Right ventricle myocardium inferior (tissue), 1 donor: ENCODE data around the gene TMEM165. TPM values are rescaled to one million over a fixed set of nuclear protein-coding genes. Genes with fewer than 3 reads are reported as not detected.
"Not testable (repeated sequence)": the region's sequence is repeated elsewhere in the genome, so short reads cannot be mapped to it uniquely, and the experiment has no call there.

Source experiments
- ATAC-seq: fragments of 200-7000 bp; cut with Tn5 transposase; one replicate; pipeline ENCODE4 v1.9.1; 2020; ENCODE audit warnings: mild to moderate bottlenecking, moderate library complexity
- DNase-seq: peaks from one replicate; pipeline ENCODE4 v3.0.0; 2021; ENCODE audit errors: missing footprints
- intact Hi-C: fragments of 100-400 bp; cut with DNase I; formaldehyde crosslinking; loops from one replicate; pipeline ENCODE4 v1.11.0; 2022
- long read RNA-seq: library from polyadenylated mRNA; unstranded; transcript quantifications from one replicate; pipeline ENCODE4 v2.0.0, GENCODE V29; 2021
- total RNA-seq: library from RNA; stranded (reverse); fragmentation: NEBNext Ultra II Directional; extraction: Animal tissue kit (Norgen Biotek cat#: 25700); gene quantifications from one replicate; pipeline ENCODE4 v1.2.1, GENCODE V29; 2021
- donor health status: DM: no; HTN: yes; CAD: no; lungs with severe emphysema.

TMEM165 gene
- 38.3 TPM for total RNA-seq
- long read RNA-seq, transcript TMEM165-201 (6 exons, 1,928 nt): major isoform, 31 of 31 reads
- long read RNA-seq, partial matches to known transcripts: 0 of 31 reads
- long read RNA-seq, other reads (novel, unspliced or antisense): 0 of 31 reads

GRCh38 chr4:55395529-55396307 is at the start of gene TMEM165:
TMEM165 (plus strand) TSS chr4:55395957; CDS start chr4:55396190, 233 bp downstream.
- ATAC-seq (peak; percentile 98), DNase-seq (peak; percentile 96)
- intact Hi-C loops: loop anchor here (1.0 to 5.0 kb wide), 3 partner anchors 48 to 457 kb away; partner anchors contain the start of genes CLOCK and EXOC1

- ATAC-seq: peak; percentile 98
- DNase-seq: peak; percentile 93
- intact Hi-C loops: loop anchor here (5.0 to 10.0 kb wide), 2 partner anchors 201 to 389 kb away; partner anchors contain the start of gene CLOCK
These were observed 49.5 kb upstream of the TMEM165 start, which contains the start of gene SRD5A3 for GRCh38 chr4:55345980-55346850. SRD5A3 (plus strand) TSS chr4:55346242; CDS start chr4:55346337, 95 bp downstream.

DNA sequence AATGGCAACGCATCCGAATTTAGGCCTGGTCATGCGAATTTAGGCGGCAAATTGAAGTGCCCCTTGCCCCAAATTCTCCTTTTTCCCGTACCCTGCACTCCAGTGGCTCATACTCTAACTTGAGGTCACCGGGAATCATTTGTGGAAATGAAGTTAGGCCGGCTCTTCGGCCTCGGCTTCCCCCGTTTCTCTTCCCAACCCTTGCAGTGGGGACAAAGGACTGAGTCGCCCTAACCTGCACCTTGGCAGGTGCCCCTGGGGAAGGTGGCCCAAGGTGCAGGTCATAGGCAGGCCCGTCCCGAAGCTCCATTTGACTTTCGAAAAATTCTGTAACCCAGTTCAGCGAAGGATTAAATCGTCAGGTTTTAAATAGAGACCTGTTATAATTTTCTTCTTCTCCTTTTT is 48.9 kb upstream of the TMEM165 start:
- intact Hi-C loops: loop anchor here (1.0 to 10.0 kb wide), 3 partner anchors 49 to 388 kb away; partner anchors contain the start of gene CLOCK
- DNase-seq: no peak
- ATAC-seq: no peak

DNA sequence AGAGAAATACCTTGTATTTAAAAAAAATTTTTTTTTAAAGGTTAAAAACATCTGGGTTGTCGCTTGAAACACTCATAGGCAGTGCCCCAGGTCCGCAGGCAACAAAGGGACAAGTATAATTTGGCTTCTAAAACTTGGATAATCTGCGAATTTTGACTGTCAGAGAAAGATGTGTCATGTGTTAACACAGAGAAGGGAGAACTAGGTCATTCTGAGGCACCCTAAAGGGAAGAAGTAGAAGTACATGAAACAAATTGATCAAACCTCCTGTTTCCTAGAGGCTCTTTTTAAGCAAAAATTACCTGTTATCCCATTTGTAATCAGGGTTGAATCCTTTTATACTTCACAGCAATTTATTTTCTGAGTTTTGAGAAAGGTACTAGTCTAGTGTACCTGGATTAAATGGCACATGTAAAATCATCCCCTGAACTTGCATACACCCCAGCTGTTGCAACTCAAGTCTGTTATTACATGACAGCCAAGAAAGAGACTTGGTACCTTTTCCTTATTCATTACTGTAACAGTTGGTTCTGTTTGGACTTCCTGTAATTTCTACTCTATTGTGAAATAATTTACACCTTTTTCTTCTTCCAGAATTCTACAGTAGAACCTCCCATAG is 48.0 kb upstream of the TMEM165 start:
- intact Hi-C loops: loop anchor here (1.0 to 10.0 kb wide), 3 partner anchors 49 to 387 kb away; partner anchors contain the start of gene CLOCK

GRCh38 chr4:55348466-55348865 is 47.3 kb upstream of the TMEM165 start:
- no peak for DNase-seq
- intact Hi-C loops: loop anchor here (5.0 to 10.0 kb wide), 2 partner anchors 199 to 386 kb away; partner anchors contain the start of gene CLOCK
- ATAC-seq: no peak

More for the DNA sequence above, 48.0 kb upstream of the TMEM165 start:
- DNase-seq: no peak
- ATAC-seq: no peak

- ATAC-seq, DNase-seq, intact Hi-C loops: not testable (repeated sequence)
These were observed 44.9 kb upstream of the TMEM165 start for GRCh38 chr4:55350870-55351269.

DNA sequence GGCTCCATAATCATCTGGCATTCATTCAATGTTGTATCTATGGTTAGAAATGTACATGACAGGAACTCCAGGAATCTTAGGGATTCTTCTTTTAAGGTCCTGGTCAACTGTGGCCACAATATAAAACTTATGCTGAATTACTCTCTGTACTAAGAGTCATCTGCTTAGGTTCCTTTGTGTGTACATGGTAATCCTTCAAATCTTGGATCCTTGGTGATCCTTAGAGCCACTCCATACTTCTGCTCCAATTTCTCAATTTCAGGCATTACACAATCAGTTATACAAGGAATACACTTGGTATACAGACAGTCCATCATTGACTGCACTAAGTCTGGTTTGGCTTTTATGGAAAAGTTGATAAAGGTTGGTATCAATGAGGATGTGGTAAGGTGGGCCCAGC is 43.9 kb upstream of the TMEM165 start:
- no peak for DNase-seq
- no peak for ATAC-seq
- intact Hi-C loops: no loop called here

- ATAC-seq: no peak
- intact Hi-C loops: no loop called here
These were observed 43.0 kb upstream of the TMEM165 start for GRCh38 chr4:55352726-55353125.

GRCh38 chr4:55353228-55353747 is 42.5 kb upstream of the TMEM165 start:
- ATAC-seq, DNase-seq, intact Hi-C loops: not testable (repeated sequence)

More at GRCh38 chr4:55352726-55353125, 43.0 kb upstream of the TMEM165 start:
- DNase-seq: no peak

DNA sequence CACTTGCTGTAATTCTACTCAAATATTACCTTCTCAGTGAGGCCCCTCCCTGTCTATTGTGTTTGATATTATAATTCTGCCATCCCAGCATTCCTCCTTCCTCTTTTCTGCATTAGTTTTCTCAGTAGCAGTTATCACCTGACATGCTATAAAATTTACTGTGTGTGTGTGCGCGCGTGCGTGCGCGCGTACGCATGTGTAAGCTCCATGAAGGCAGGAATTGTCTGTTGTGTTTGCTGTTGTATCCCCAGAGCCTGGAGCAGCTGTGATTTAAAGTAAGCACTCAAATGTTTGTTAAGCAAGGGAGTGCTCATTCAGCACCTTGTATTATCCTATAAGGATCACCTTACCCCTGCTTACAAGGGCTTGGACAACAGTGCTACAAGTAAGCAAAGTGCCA is 41.1 kb upstream of the TMEM165 start:
- intact Hi-C loops: no loop called here
- ATAC-seq: no peak

DNA sequence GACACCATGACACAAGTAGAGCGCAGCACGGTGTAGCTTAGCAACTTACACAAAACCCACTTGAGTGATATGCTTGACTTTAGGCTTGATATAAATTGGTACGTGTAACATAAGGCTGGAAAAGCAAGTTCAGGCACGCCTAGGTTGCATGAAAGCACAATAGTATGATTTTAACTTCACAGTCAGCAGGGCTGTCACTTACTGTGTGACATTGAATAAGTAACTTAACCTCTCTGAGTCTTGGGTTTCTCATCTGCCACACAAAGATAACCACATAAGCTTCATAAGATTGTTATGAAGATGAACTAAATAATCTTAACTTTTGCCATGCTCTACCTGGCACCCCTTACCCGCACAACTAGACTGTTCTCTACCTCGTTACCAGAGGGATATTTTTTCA is 40.2 kb upstream of the TMEM165 start:
- intact Hi-C loops: no loop called here
- DNase-seq (no peak), ATAC-seq (no peak)

More for the DNA sequence above, 41.1 kb upstream of the TMEM165 start:
- no peak for DNase-seq

- ATAC-seq: no peak
- no peak for DNase-seq
- intact Hi-C loops: no loop called here
These were observed 38.7 kb upstream of the TMEM165 start for GRCh38 chr4:55356991-55357461.

DNA sequence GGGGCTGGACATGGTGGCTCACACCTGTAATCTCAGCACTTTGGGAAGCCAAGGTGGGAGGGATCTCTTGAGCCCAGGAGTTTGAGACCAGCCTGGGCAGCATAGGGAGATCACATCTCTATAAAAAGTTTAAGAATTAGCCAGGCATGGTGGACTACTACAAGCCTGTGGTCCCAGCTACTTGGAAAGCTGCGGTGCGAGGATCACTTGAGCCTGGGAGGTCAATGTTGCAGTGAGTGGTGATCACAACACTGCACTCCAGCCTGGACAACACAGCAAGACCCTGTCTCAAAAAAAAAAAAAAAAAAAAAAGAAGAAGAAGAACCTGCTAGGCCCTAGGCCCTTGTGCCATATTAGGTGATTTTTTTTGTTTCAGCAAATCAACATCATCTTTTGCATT is 37.5 kb upstream of the TMEM165 start:
- DNase-seq: no peak
- ATAC-seq: no peak
- intact Hi-C loops: no loop called here

- DNase-seq: no peak
- ATAC-seq: peak; percentile 39
- intact Hi-C loops: no loop called here
These were observed 37.1 kb upstream of the TMEM165 start for GRCh38 chr4:55358668-55359067.

DNA sequence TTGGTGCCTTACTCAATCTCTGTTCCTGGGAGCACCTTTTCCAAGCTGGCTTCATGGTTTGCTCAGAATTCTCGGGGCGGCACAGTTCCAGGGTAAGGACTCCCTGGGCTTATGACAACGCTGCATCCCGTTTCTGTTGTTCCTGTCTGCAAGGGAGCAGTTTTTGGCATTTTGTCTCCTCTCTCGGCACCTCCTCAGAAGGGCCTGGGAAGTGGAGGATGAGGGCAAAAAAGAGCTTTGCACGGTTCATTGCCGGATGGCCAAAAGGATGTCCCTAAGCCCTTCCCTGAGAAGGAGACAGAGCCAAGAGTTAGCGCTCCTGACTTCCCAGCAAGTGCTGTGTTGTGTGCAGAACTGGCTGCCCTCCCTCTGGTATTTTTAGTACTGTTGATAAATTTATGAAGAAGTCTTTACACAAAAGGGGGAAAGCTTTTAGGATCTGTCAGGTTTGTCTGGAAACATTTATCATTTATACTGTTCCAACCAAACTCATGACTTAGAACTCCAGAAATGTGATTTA is 36.3 kb upstream of the TMEM165 start:
- intact Hi-C loops: no loop called here
- DNase-seq: no peak
- ATAC-seq: peak; percentile 78

DNA sequence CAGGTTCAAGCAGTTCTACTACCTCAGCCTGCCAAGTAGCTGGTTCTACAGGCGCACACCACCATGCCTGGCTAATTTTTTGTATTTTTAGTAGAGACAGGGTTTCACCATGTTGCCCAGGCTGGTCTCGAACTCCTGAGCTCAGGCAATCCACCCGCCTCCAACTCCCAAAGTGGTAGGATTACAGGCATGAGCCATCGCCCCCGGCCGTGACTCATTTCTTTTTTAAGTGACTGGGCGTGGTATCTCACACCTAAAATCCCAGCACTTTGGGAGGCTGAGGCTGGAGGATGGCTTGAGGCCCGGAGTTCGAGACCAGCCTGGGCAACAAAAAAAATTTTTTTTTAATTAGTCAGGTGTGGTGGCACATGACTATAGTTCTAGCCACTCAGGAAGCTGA is 32.8 kb upstream of the TMEM165 start:
- intact Hi-C loops, DNase-seq, ATAC-seq: not testable (repeated sequence)

DNA sequence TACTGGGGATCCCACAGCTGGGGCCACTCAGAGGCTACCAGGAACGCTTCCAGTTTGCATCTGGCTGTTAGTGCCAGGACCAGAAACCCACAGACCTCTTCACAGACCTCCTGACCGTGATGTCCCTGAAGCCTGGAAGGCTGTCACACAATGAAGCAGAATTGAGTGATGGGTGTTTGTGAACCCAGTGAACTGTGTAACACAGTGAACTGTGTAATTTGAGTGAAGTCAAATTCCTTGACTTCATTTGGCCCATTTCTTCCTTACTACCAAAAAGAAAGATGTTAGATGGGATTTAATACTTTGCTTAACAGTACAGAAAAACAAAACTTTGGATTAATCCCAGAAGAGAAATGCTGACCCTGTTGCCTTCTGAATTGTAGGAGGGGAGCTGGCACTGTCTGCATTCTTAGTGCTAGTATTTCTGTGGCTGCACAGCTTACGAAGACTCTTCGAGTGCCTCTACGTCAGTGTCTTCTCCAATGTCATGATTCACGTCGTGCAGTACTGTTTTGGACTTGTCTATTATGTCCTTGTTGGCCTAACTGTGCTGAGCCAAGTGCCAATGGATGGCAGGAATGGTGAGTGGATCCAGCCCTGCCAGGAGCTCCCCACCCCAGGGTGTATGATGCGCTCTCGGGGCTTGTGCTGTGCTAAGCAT is 31.9 kb upstream of the TMEM165 start:
- intact Hi-C loops: no loop called here
- no peak for DNase-seq
- no peak for ATAC-seq
